HG03095 (cell line): ENCODE results near the gene ZNF24.
A peak's percentile ranks its signal among the peaks of the same experiment; 100 is the strongest.

Experiments used
- ATAC-seq: cut with Tn5 transposase; IDR thresholded peaks from one replicate; pipeline ENCODE4 v1.9.1; 2021; ENCODE audit warnings: moderate library complexity; ENCODE audit not compliant: unreplicated experiment

ZNF24 gene

GRCh38 chr18:35355140-35355618, 11.0 kb upstream of the ZNF24 start:
- peak; percentile 86 for ATAC-seq

DNA sequence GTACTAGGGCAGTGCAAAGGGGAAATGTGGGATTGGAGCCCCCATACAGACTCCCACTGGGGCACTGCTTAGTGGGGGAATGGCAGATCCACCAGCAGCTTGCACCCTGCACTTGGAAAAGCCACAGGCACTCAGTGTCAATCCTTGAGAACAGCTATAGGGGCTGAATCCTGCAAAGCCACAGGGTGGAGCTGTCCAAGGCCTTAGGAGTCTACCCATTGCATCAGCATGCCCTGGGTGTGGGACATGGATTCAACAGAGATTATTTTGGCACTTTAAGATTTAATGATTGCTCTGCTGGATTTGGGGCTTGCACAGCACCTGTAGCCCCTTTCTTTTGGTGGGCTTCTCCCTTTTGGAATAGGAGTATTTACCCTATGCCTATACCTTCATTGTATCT, 8.6 kb upstream of the ZNF24 start:
- no peak for ATAC-seq

DNA sequence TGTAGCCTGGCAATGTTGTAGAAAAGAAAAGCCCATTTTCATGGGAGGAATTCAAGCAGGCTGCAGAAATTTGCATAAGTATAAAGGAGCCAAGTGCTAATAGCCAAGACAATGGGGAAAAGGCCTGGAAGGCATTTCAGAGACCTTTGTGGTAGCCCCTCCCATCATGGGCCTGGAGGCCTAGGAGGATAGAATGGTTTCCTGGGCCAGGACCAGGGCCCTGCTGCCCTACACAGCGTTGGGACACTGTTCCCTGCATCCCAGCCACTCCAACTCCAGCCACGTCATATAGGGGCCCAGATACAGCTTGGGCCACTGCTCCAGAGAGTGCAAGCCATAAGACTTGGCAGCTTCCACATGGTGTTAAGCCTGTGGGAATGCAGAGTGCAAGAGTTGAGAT, 8.1 kb upstream of the ZNF24 start:
- no peak for ATAC-seq

DNA sequence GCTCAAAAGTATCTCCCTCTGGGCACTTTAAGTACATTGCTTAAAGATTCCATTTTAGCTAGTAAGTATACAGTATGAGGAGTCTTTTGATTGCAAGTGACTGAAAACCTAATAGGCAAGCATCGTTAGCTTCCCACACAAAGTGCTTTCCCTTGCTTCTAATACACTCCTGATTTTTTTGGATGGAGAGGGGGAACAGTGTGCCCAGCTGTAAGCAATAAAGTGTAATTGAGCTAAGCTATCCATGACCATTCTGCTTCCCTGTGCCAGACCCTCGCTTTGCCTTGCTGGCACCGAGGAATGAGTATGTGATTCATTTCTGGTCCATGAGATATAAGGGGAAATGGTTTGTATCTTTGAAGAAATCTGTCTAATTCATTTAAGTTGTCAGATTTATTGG, 3.8 kb upstream of the ZNF24 start:
- ATAC-seq, result no peak

GRCh38 chr18:35345950-35346349, 1.7 kb upstream of the ZNF24 start:
- ATAC-seq, result no peak

DNA sequence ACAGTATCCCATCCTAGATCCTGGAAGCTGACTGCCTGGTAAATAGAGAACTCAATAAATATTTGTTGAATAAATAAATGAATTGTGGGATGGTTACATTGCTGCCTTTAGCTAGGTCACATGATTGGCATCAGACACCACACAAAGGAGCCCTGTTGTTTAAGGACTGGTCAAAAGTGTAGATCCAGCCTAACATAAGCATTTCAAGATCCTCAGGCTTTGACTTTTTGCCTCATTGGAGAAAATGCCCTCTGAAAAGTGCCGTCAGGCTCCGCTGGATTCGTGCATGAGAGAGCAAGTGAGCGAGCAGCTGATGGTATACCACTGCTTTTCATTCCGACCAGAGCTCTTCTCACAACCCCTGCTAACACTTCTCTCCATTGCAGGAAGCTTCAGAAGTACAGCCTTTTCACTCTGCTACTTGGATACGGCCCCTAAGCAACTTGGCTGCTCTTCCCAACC, 1.3 kb upstream of the ZNF24 start:
- no peak for ATAC-seq

GRCh38 chr18:35344736-35345459, 678 bp upstream of the ZNF24 start:
- ATAC-seq, result no peak

- ATAC-seq, result no peak
Measured at GRCh38 chr18:35343488-35343935, 708 bp downstream of the ZNF24 start.

GRCh38 chr18:35337286-35337685, 6.9 kb downstream of the ZNF24 start:
- no peak for ATAC-seq

DNA sequence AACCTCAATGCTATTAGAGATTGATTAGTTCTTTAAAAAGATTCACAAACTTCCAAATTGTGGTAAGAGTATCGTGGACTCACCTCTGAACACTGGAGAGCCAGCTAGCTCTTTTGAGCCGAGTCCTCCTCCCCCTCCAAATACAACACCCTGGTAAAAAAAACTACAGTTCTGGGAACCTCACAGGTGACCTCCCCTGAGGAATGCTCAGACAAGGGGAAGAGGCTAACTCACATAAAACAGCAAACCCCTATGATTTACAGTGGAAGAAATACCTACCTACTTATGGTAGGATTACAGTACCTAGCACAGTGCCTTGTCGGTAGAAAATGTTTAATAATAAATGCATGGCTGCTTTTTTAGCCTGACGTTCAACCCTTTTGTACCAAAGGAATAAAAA, 8.4 kb downstream of the ZNF24 start:
- no peak for ATAC-seq

DNA sequence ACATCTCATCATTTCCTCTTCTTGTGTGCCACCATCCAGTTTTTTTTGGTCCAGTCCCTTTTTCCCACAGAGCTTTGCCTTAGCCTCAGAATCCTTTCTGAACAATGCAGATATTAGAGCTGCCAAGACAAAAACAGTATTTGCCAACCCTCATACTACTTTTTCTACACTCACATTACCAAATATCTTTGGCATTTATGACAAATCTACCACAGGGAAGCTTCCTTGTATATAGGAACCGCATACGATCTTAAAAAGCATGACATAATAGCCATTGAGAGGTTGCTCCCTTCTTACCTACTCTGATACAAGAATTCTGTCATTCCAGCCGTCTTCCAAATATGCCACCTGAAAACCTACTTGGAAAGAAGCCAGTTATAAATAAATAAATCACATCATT, 9.4 kb downstream of the ZNF24 start:
- ATAC-seq, result no peak

- no peak for ATAC-seq
Measured at GRCh38 chr18:35334212-35334611, 10.0 kb downstream of the ZNF24 start.

- no peak for ATAC-seq
Measured at GRCh38 chr18:35331367-35332087, 12.7 kb downstream of the ZNF24 start.

- ATAC-seq, result no peak
Measured at GRCh38 chr18:35328868-35329267, 15.4 kb downstream of the ZNF24 start.

DNA sequence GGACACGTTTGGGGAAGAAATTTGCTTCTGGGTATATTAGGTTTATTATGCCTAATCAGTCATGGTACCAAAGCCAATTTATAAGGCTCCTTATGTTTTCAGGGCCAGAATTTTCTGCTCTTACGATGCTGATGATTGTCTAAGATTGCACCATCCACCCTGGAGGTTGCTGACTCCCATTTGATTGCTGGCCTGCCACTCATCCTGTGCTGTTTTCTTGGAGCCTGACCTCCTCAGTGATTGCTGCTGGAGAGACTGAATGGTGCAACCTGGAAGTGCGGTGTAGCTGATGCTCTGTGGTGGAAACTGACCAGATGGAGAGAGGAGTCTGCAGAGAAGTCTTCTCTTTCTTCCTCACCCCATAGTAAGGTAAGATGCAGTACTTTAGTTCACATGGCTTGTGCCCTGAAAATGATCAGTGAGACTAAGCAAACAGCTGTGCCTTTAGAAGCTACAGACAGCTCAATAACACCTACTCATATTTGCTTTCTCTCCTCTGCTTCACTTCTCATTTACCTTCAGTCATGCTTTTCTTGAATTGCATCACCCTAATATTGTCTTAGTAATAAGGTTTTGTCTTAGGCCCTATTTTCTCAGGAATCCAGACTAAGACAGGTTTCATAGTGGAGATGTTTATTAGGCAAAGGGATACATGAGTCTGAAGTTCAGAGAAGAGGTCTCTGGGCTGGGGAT, 17.4 kb downstream of the ZNF24 start:
- ATAC-seq, result no peak

DNA sequence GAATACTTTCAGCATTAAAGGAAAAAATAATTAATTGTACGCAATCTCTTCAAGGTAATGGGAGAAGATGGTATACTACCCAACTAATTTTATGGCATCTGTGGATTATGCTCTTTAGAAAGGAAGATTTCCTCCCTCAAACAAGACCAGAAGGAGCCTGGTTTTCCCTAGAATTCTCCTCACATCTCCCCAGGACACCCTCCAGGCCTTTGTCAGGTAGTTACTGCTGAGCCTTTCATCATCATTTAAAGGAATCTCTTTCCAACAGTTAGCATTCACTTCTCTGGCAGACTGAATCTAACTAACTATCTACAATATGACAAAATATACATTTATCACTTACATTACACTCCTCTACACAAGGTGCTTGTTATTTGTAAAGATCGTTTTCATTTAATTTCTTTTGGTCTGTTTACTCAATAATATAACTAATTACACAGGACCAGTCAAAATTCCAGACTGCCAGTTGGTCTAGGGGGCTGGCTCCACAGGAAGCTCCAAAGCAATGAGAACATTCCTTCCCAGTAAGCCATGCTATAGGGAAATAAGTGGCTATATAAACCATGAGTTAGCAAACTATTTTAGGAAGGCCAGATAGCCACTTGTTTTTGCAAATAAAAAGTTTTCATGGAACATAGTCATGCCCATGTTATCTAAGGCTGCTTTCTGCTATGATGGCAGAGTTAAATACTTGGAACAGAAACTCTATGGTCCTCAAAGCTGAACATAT, 19.1 kb downstream of the ZNF24 start:
- ATAC-seq, result no peak

DNA sequence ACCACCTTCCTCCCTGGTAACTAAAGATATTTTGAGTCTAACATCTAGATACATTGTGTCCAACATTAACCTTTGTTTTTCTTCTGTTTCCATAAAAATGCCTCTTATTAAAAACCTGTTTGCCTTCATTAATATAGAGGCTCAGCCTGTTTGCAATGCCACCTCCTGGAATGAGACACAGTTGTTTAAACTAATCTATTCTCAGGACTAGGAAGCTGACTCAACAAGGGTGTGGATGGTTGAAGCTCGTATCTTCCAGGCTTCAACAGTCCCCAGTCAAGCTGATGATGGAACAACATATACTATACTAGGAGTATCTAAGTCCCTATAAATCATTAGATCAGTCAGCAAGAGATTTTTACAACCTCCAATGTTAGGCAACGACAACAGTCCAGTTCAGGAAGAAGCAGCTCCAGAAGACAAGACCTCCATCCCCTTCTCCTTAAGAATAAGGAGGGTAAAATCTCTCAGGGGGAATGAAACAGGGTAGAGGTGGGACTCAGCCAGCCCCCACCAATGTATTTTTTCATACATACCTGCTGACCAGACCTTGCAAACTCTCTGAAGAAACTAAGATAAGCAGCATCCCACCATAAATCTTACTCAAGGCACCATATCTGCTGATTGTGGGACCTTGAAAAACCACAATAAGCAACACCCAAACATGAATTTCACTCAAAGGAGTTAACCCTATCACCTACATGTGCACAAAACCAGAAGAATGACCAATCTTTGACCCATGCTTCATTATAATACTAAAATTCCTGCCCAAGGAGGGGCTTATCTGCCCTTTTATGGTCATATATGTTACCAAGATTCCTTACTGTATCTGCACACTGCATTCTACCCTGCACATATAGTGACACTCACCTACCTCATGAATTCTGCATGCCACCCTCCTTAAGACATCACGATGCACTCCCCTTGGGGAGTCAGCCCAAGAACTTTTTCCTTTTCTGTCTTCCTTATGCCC, 21.4 kb downstream of the ZNF24 start:
- ATAC-seq, result no peak

GRCh38 chr18:35311496-35311895, 32.7 kb downstream of the ZNF24 start:
- no peak for ATAC-seq

- no peak for ATAC-seq
Measured at GRCh38 chr18:35306588-35307250, 37.5 kb downstream of the ZNF24 start.
